ENCODE results near the gene TCF12. TPM values are rescaled to one million over a fixed set of nuclear protein-coding genes. Genes with fewer than 3 reads are reported as not detected.

The TCF12 gene
- total RNA-seq, 1 donor from 2014 or later, result 93.0 TPM

- Histone ChIP-seq H3K36me3 (no peaks in the 10 kb centered on the region), H3K27ac (no peak overlapping the region), H3K27me3 (ENCODE audit: low read depth) (no peaks in the 10 kb centered on the region), H3K4me3 (no peak overlapping the region), H3K4me1 (peaks cover 36% of the 10 kb centered on the region), H3K9me3 (no peaks in the 10 kb centered on the region)
- TF ChIP-seq CTCF (IDR thresholded peaks at IDR 0.05), result no peak
- no peak for DNase-seq
- no peak for ATAC-seq
- intact Hi-C loops (cut with DNase I), result no loop called here
Measured at GRCh38 chr15:57028176-57028575, 109.7 kb downstream of the TCF12 start.

GRCh38 chr15:57030011-57030410, 111.6 kb downstream of the TCF12 start:
- Histone ChIP-seq H3K27ac (no peak overlapping the region), H3K4me1 (peaks cover 39% of the 10 kb centered on the region), H3K4me3 (no peak overlapping the region), H3K36me3 (no peaks in the 10 kb centered on the region), H3K27me3 (ENCODE audit: low read depth) (no peaks in the 10 kb centered on the region), H3K9me3 (no peaks in the 10 kb centered on the region)
- TF ChIP-seq CTCF (IDR thresholded peaks at IDR 0.05), result no peak
- intact Hi-C loops (cut with DNase I), result no loop called here
- ATAC-seq (no peak), DNase-seq (no peak)

GRCh38 chr15:57031082-57031481, 112.6 kb downstream of the TCF12 start:
- no peaks in the 10 kb centered on the region for H3K27me3 ChIP-seq (ENCODE audit: low read depth)
- H3K4me1 ChIP-seq, result peaks cover 29% of the 10 kb centered on the region
- intact Hi-C loops (cut with DNase I), result no loop called here
- no peaks in the 10 kb centered on the region for H3K36me3 ChIP-seq
- H3K27ac ChIP-seq, result no peak overlapping the region
- ATAC-seq (no peak), DNase-seq (no peak)
- no peaks in the 10 kb centered on the region for H3K9me3 ChIP-seq
- no peak overlapping the region for H3K4me3 ChIP-seq
- TF ChIP-seq CTCF (IDR thresholded peaks at IDR 0.05), result no peak

- intact Hi-C loops (cut with DNase I), result no loop called here
- Histone ChIP-seq H3K27me3 (ENCODE audit: low read depth) (no peaks in the 10 kb centered on the region), H3K4me1 (peaks cover 28% of the 10 kb centered on the region), H3K4me3 (no peak overlapping the region), H3K9me3 (no peaks in the 10 kb centered on the region), H3K27ac (no peak overlapping the region), H3K36me3 (no peaks in the 10 kb centered on the region)
- DNase-seq (no peak), ATAC-seq (peak in 1 of 2 donors; percentile 23)
- TF ChIP-seq CTCF (IDR thresholded peaks at IDR 0.05), result no peak
Measured at GRCh38 chr15:57031605-57032004, 113.2 kb downstream of the TCF12 start.

- Histone ChIP-seq H3K4me3 (no peak overlapping the region), H3K27ac (no peak overlapping the region), H3K27me3 (ENCODE audit: low read depth) (no peaks in the 10 kb centered on the region), H3K9me3 (no peaks in the 10 kb centered on the region), H3K36me3 (no peaks in the 10 kb centered on the region), H3K4me1 (peaks cover 28% of the 10 kb centered on the region)
- intact Hi-C loops (cut with DNase I), result no loop called here
- DNase-seq (no peak), ATAC-seq (no peak)
- no peak for TF ChIP-seq CTCF (IDR thresholded peaks at IDR 0.05)
Measured at GRCh38 chr15:57032338-57032737, 113.9 kb downstream of the TCF12 start.
